PC-3 (cell line): Measurements from ENCODE around the gene TTC22.

Experiments used
- CTCF ChIP-seq: fragments of 300-600 bp; sonication (generic); conservative IDR thresholded peaks from 2 replicates; pipeline ENCODE4 v1.5.1; 2017; ENCODE audit warnings: antibody characterized with exemption, low read depth, mild to moderate bottlenecking, low read length
- EZH2phosphoT487 ChIP-seq: fragments of 300-600 bp; sonication (generic); IDR thresholded peaks from 2 replicates; pipeline ENCODE4 v1.6.1; 2018; ENCODE audit warnings: mild to moderate bottlenecking, antibody characterized with exemption, low read length, borderline replicate concordance

- TF ChIP-seq CTCF, result no peak
- TF ChIP-seq EZH2phosphoT487, result no peak
These were observed 5.8 kb downstream of the TTC22 start for GRCh38 chr1:54795356-54795665.
